HG02884 (cell line): ENCODE measurements around the gene ACSL3.

Source experiments
- ATAC-seq: cut with Tn5 transposase; IDR thresholded peaks from one replicate; pipeline ENCODE4 v1.9.1; 2021; ENCODE audit warnings: mild to moderate bottlenecking, moderate library complexity; ENCODE audit not compliant: unreplicated experiment

Gene ACSL3

DNA sequence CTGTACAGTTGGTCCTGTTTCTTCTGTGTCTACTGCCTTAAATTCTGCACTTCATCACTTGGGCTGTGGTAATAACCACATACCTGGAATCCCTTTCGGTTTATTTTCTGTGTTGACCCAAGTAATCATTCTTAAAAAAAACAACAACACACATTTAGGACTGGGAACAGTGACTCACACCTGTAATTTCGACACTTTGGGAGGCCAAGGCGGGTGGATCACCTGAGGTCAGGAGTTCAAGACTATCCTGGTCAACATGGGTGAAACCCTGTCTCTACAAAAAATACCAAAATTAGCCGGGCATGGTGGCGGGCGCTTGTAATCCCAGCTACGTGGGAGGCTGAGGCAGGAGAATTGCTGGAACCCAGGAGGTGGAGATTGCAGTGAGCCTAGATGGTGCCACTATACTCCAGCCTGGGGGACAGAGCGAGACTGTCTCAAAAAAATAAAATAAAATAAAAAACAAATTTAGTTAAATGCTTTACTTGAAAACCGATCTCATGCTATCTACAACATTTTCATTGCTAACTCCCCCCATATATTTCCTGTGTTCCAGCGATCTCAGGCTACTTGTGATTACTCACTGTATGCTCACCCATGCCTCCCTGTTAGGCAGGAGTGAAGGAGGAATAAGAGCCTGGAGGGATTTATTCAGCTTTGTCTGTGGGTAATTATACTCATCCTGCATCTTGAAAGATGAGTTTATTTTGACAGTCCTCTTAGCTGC, 18.2 kb downstream of the ACSL3 start:
- no peak for ATAC-seq

DNA sequence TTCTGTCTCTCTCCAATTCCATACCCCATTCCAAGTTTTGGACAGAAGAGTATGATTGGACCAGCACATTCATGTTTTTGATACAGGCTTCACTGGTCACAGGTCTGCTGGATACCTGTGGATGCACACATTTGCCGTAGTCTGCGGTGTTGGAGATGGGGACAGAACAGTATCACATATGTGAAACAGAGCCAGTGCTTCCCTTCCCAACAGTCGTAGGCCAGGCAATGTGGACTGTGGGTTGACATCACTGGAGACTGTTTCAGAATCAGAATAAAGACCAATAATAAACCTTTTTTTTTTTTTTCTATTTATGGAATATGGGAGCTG, 18.7 kb downstream of the ACSL3 start:
- no peak for ATAC-seq

DNA sequence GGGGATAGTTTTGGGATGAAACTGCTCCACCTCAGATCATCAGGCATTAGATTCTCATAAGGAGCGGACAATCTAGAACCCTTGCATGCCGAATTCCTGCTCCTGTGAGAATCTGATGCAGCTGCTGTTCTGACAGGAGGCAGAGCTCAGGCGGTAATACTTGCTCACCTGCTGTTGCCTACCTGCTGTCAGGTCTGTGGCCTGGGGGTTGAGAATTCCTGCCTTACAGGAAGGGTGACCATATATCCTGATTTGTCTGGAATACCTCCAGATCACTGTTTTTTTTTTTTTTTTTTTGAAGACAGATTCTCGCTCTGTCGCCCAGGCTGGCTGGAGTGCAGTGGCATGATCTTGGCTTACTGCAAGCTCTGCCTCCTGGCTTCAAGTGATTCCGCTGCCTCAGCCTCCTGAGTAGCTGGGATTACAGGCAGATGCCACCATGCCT, 21.7 kb downstream of the ACSL3 start:
- ATAC-seq: no peak

DNA sequence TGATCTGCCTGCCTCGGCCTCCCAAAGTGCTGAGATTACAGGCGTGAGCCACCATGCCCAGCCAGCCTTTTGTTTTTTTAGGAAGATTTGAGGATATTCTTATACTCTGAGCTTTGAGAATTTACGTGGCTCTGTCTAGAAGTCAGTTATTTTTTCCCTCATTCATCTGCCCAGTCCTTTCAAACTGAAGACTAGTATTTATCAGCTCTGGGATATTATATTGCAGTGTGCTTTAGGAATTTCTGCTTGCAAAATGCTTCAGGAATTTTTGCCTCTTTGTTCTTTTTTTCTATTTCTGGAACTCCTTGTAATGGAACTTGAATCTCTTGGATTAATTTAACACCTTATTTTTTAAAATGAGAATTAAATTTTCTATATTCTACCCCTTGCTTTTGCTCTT, 22.6 kb downstream of the ACSL3 start:
- no peak for ATAC-seq

DNA sequence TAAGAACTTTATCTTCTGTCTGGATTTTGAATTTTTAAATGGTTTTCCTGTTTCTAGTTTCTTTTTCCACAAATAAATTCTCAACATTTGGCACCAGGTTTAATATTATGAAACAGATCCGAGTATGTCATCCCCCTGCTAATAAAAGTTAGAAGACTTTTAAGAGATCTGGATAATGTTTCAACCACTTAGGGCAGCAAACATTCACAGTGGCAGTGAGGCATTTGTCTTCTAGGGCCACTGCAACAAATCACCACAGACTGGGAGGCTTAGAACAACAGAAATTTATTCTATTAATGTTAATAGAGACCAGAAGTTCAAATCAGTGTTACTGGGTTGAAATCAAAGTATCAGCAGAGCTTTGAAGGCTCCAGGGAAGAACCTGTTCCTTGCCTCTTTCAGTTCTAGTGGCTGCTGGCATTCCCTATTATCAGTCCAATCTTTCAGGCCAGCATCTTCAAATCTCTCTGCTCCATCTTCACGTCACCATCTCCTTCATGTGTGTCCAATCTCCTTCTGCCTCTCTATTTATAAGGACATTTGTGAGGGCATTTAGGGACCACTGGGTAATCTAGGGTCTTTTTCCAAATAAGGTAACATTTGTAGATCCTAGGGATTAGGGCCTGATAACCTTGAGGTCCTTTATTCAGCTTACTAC, 23.4 kb downstream of the ACSL3 start:
- no peak for ATAC-seq

DNA sequence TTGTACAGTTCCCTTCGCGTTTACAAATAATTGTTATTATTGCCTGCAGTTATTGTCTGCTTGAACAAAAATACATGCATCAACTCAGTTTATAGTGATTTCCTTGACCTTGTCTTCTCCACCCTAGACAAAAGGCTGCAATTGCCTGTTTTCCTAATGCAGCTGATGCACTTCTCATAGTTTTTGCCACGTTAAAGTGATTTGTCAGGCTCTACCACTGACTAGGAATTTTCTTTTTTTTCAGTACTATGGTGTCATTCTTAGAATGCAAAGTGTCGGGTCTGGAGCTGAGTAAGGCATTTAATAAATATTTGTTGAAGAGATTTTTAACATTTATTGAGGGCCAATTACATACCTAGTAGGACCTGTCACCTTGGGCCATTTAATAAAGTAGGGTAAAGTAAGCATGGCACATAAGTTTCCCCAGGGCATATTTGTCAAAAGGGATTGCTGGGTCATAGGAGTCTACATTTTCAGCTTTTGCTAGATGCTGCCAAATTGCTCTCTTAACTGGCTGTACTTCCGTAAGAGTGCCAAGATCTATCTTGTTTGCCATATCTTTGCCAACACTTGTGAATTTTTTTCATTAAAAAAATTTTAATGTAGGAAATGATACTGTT, 24.1 kb downstream of the ACSL3 start:
- ATAC-seq: no peak

DNA sequence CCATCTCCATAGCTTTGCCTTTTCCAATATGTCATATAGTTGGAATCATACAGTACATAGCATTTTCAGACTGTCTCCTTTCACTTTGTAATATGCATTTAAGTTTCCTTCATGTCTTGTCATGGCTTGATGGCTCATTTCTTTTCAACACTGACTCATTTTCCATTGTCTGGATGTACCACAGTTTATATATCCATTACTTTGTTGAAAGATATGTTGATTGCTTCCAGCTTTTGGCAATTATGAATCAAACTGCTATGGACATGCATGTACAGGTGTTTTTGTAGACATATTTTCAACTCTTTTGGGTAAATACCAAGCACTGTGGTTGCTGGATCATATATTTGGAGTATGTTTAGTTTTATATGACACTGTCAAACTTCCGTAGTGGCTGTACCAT, 26.3 kb downstream of the ACSL3 start:
- no peak for ATAC-seq

DNA sequence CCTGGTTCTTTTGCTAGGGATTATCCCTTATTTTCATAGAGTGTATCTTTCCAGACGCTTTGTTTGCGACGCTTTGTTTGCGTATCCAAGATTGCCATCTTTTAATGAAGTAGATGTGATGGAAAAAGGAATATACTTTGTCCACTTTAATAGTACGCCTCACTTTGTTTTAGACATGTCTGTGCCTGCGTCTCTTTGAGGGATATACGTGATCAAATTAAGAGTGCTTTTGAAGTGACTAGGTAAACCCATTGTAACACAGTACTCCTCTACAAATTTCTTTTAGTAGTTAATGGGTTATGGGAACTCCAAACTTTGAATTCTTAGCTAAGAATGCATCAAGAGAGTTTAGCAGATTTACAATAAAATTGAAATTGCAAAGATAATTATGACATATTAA, 27.9 kb downstream of the ACSL3 start:
- ATAC-seq: no peak

DNA sequence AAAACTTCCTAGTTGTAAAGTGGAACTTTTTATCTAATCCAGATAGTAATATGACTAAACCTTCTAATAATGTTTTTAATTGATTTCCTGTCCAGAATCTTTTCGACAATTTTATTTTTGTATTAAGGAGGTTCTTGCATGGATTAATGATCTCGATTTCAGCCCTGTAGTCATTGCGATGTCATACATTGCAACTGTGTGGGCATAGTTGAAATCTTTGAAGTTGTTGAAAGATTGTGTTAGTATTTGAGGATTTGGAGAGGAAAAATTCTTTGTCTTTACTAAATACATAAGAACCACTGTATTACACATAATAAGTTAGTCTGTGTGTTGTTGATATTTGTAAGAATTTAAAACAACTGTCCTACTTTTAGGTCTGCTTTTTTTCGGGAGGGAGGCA, 31.1 kb downstream of the ACSL3 start:
- no peak for ATAC-seq

DNA sequence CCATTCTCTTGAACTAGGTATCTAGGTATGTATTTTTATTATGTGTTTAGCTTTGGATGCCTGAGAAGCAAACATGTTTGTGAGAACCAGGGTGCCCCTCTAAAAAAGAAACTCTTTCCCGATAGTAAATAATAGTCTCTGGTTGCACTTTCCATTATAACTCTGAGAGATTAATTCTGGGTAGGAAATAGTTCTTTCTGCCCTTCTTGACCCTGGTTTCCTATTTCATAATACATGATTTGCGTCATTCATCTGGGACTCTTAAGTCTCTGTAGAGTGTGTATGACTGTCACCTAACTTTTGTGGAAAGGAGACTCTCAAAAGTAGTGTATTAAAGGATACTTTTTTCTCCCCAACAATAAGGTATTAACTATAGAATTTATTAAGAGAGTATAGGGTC, 31.5 kb downstream of the ACSL3 start:
- no peak for ATAC-seq

DNA sequence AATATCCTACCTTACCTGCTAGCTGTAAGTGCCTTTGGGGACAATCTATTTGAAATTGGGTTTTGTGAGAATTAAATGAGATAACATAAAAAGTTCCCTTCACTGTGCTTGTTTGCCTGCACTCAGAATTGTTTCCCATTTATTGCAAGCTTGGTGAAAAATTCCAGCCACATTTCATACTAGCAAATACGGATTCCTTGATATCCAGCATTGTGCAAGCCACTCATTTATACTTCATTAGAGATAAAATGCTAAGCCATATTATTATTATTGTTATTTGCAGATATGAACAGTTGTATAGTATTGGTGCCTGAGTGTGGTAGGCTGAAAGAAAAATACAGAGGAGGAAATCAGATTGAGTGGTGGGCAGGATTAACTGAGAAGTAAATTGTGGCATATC, 31.9 kb downstream of the ACSL3 start:
- no peak for ATAC-seq

DNA sequence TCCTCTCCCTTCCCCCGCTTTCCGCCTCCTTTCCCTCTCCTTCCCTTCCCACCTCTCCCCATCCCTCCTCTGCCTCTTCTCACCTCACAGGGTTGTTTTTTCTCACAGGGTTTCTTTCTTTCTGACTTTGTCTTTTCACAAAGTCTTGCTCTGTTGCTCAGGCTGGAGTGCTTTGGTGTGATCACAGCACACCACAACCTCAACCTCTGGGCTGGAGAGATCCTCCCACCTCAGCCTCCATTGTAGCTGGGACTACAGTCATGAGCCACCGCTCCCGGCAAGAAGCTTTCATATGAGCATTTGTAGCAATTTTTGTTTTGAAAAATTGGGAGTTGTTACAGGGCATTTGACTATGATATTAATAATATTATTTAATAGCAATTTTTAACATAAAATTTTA, 32.9 kb downstream of the ACSL3 start:
- no peak for ATAC-seq

DNA sequence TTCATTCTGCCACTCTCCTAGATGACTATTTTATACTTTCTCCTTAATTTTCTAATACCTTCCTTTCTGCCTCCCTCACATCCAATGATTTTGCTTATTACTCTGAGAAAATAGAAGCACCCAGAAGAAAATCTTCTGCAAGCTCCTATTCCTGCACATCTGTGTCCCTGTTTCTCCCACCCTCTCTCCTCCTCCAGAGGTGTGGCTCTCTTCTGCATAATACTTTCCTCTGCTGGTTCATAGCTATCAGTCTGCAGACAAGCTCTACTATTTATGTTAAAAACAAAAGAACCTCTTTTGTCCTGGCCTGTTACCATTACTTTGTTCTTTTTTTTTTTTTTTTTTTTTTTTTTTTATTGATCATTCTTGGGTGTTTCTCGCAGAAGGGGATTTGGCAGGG, 34.3 kb downstream of the ACSL3 start:
- no peak for ATAC-seq

DNA sequence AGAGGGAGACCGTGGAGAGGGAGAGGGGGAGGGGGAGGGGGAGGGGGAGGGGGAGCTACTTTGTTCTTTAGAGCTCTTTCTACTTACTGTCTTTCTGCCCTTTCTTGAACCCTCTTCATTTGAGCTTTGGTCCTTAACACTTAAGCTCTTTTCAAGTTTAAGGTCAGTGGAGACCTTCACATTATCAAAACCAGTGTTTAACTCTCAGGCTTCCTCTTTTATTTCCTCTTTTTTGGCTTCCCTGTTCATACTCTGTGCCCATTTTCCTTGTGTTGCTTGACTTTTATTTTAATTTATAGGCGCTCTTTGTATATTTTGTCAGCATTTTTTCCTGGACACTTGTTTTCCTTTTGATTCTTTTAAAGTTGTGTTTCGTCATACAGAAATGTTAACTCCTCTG, 37.1 kb downstream of the ACSL3 start:
- ATAC-seq: no peak

DNA sequence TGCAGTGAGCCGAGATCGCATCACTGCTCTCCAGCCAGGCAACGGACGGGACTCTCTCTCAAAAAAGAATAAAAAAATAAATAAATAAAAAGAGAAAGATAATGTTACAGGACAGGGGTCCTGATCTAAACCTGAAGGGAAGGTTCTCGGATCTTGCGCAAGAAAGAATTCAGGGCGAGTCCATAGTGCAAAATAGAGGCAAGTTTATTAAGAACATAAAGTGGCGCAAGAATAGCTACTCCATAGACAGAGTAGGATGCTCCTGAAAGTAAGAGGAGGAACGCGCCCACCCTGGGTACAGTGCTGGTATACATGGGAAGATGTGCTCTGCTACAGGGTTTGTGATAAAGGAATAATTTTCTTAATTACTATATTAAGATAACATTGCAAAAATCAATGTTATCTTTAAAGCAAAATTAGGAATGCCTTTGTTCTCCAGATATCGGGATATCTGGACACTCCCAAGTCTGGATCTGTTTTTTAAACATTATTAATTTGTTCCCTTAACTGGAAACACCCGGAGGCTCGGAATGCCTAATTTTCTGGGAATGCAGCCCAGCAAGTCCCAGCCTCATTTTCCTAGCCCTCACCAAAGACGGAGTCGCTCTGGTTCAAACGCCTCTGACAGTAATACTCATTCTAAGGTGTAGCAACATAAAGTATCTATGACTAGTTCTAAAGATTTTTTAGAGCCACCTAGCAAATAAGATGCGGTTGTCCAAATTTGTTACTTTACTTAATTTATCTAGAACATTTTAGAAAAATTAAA, 38.8 kb downstream of the ACSL3 start:
- no peak for ATAC-seq

DNA sequence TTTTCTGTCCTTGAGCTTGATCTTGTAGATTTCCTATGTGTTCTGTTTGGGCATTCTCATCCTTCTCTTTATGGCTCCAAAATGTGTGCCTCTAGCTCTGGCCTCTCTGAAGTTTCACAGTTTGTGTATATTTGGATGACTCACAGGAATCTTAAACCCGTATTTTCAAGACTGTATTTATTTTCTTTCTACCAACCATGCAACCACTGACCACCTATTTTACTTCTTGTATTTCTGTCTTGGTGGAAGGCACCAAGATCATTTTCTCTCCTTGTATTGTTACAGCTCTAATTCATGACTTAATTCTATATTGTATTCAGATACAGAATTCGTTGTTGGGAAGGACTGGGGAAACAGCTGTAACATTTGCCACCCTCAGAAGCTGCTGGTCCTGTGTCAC, 39.5 kb downstream of the ACSL3 start:
- no peak for ATAC-seq

DNA sequence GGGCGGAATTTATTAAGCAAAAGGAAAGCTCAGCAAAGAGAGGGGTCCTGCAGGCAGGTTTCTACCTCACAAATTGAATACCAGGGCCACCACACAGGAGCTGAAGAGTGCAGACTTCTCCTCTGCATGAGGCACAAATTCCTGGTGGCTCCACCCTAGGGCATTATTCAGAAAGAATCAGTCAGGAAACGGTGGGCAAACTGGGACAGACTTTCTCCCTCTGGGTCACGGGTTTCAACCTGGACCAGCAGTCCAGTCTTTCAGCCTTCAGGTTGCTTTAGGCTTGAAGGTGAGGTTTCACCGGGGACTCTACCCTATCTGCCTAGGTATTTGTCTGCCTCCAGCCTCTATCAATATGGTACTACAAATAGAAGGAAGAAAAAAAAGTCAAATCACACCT, 41.8 kb downstream of the ACSL3 start:
- ATAC-seq: no peak

DNA sequence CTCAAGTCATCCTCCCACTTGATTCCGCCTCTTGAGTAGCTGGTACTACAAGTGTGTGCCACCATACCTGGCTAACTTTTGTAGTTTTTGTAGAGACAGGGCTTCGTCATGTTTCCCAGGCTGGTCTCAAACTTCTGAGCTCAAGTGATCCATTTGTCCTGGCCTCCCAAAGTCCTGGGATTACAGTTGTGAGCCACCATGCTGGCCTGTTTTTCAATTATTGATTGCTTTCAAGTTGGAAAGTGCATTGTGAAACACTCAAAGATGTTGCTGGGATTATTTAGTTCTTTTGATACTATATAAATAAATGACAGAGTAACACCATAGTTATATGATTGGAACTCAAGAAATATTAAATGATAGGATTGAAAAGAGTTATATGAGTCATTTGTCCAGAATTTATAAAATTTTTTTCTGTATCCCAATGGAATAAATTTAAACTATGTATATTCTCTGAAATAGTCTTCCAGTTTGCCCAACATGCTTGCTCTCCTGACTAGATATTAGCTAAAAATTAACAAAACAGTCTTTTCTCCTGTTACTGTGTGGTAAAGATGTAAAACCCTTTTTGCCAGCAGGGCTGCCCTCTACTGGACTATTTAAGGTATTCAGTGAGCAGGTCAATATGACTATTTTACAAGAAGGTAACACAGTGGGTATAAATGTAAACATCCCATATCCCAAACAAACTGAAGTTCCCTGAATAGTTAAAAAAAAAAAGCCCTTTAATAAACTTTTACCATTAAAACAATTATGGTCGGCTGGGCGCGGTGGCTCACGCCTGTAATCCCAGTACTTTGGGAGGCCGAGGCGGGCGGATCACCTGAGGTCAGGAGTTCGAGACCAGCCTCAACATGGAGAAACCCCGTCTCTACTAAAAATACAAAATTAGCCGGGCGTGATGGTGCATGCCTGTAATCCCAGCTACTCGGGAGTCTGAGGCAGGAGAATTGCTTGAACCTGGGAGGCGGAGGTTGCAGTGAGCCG, 42.7 kb downstream of the ACSL3 start:
- peak; percentile 78 for ATAC-seq

DNA sequence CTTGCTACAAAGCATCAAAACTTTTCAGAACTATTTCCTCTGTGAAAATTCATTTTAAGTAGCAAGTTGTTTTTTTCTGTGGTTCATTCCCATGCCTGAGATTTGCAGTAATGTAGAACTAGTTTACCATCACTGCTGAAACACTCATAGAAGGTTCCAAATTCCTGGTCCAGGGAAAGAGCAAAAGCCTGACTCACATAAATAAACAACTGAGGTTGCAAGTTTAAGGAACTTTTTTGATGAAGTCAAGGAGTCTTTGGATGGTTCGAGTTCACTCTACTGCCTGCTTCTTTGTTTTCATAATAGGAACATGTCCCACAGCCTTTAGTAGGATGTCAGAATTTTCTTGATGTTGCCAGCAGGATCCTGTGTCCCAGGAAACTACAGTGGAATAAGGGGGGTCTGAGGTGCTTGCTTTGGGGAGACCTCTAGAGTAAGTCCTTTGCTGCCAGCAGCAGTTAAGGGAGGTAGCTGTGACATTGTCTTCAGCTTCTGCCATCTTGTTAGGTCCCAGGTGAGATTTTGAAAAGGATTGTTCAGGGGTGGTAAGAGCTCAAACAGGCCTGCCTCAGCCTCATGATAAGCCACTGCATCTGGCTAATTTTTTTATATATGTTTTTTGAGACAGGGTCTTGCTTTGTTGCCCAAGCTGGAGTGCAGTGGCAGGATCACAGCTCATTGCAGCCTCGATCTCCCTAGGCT, 43.9 kb downstream of the ACSL3 start:
- ATAC-seq: no peak

DNA sequence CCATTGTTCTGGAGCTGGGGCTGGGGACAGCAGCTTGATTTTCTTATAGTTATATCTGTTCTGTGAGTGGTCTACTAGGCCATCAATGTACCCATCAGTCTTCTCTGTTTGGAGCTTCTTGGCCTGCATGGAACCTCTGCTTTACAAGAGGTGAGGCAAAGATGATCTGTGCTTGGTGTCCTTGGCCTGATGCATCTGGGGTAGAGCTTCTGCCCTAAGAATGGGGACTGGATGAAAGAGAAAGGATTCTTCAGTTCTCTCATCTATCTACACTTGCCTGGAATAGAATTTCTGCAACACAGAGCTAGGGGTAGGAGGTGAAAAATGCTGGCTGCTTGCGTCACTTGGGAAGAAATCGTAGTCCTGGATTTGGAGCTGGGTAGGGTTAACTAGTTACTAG, 46.2 kb downstream of the ACSL3 start:
- ATAC-seq: no peak
